CD14-positive monocyte (primary cell): ENCODE data around the gene NUP35. TPM values are rescaled to one million over a fixed set of nuclear protein-coding genes. Genes with fewer than 3 reads are reported as not detected.
A peak's percentile ranks its signal among the peaks of the same experiment; 100 is the strongest.

Source experiments
- DNase-seq, 3 donors: peaks; one replicate each; pipeline ENCODE4 v3.0.0-alpha.2; 2011 to 2022
- H2AFZ ChIP-seq: 2 replicates; pipeline ENCODE4 v1.6.0; 2012; ENCODE audit warnings: mild to moderate bottlenecking, low read depth, low read length, inconsistent platforms; ENCODE audit not compliant: insufficient read depth, poor library complexity, severe bottlenecking
- H3K27ac ChIP-seq, 2 donors: 1 replicate in 1 of 2; 2 replicates in 1 of 2; pipeline ENCODE4 v1.5.1; 2012 to 2013; ENCODE audit warnings: low read length in 2 of 2, control low read depth in 1 of 2, inconsistent platforms in 1 of 2, low read depth in 1 of 2, mild to moderate bottlenecking in 1 of 2
- H3K27me3 ChIP-seq, 2 donors: one replicate each; pipeline versions ENCODE4 v1.6.0 to v1.6.1; 2011 to 2013; ENCODE audit warnings: low read length in 2 of 2; ENCODE audit not compliant: control insufficient read depth in 2 of 2, insufficient read depth in 2 of 2
- H3K36me3 ChIP-seq, 2 donors: replicated peaks in 1 of 2; 1 replicate in 1 of 2; 2 replicates in 1 of 2; pipeline versions ENCODE4 v1.5.1 to v1.6.1; 2012 to 2013; ENCODE audit warnings: low read length in 2 of 2, control low read depth in 1 of 2, inconsistent platforms in 1 of 2, mild to moderate bottlenecking in 1 of 2; ENCODE audit not compliant: insufficient read depth in 2 of 2, control insufficient read depth in 1 of 2
- H3K4me1 ChIP-seq, 2 donors: 1 replicate in 1 of 2; 2 replicates in 1 of 2; pipeline versions ENCODE4 v1.5.1 to v1.6.1; 2012 to 2013; ENCODE audit warnings: low read length in 2 of 2, control low read depth in 1 of 2, inconsistent platforms in 1 of 2, mild to moderate bottlenecking in 1 of 2, moderate library complexity in 1 of 2; ENCODE audit not compliant: insufficient read depth in 2 of 2, control insufficient read depth in 1 of 2
- H3K4me2 ChIP-seq: replicated peaks from 2 replicates; pipeline ENCODE3; 2012; ENCODE audit warnings: low read length, moderate library complexity, mild to moderate bottlenecking; ENCODE audit not compliant: poor library complexity, severe bottlenecking; ENCODE audit errors: extremely low read depth
- H3K4me3 ChIP-seq, 3 experiments: fragments of 200-600 bp in 1 of 3; sonication (generic) in 1 of 3; replicated peaks in 1 of 3; 1 replicate in 2 of 3; 2 replicates in 1 of 3; pipeline ENCODE4 v1.5.1; 2011 to 2013; ENCODE audit warnings: low read length in 3 of 3, mild to moderate bottlenecking in 3 of 3, control low read depth in 2 of 3, low read depth in 2 of 3, inconsistent platforms in 1 of 3, moderate library complexity in 1 of 3
- H3K79me2 ChIP-seq: 2 replicates; pipeline ENCODE4 v1.6.0; 2012; ENCODE audit warnings: mild to moderate bottlenecking, control low read depth, inconsistent platforms, low read length, moderate library complexity; ENCODE audit not compliant: insufficient read depth
- H3K9ac ChIP-seq: 2 replicates; pipeline ENCODE4 v1.6.0; 2017; ENCODE audit warnings: low read length, mild to moderate bottlenecking; ENCODE audit not compliant: insufficient read depth, poor library complexity, severe bottlenecking
- H3K9me3 ChIP-seq, 2 donors: replicated peaks in 1 of 2; 1 replicate in 1 of 2; 2 replicates in 1 of 2; pipeline versions ENCODE4 v1.5.1 to v1.6.1; 2012 to 2013; ENCODE audit warnings: low read length in 2 of 2, control low read depth in 1 of 2; ENCODE audit not compliant: control insufficient read depth in 1 of 2, insufficient read depth in 1 of 2
- H4K20me1 ChIP-seq: 2 replicates; pipeline ENCODE4 v1.6.0; 2012; ENCODE audit warnings: mild to moderate bottlenecking, low read length, control low read depth, moderate library complexity; ENCODE audit not compliant: insufficient read depth
- H3K27ac Mint-ChIP-seq, 7 donors: one replicate each; pipeline ENCODE4 v1.8.0; 2020; ENCODE audit warnings: mild to moderate bottlenecking in 7 of 7, mixed read lengths in 7 of 7, moderate library complexity in 6 of 7, inconsistent platforms in 2 of 7
- H3K27me3 Mint-ChIP-seq, 3 donors: one replicate each; pipeline ENCODE4 v1.8.0; 2021 to 2022; ENCODE audit warnings: low read depth in 3 of 3, mild to moderate bottlenecking in 3 of 3, mixed read lengths in 3 of 3, moderate library complexity in 3 of 3, inconsistent platforms in 1 of 3
- H3K36me3 Mint-ChIP-seq, 2 donors: one replicate each; pipeline ENCODE4 v1.8.0; 2020; ENCODE audit warnings: mixed read lengths in 2 of 2, inconsistent platforms in 1 of 2, mild to moderate bottlenecking in 1 of 2
- H3K4me1 Mint-ChIP-seq: one replicate; pipeline ENCODE4 v1.8.0; 2020; ENCODE audit warnings: mild to moderate bottlenecking, mixed read lengths
- H3K4me3 Mint-ChIP-seq, 2 donors: one replicate each; pipeline ENCODE4 v1.8.0; 2020; ENCODE audit warnings: mild to moderate bottlenecking in 2 of 2, mixed read lengths in 2 of 2, moderate library complexity in 1 of 2
- H3K9me3 Mint-ChIP-seq, 7 donors: one replicate each; pipeline ENCODE4 v1.8.0; 2020 to 2022; ENCODE audit warnings: mixed read lengths in 7 of 7, mild to moderate bottlenecking in 6 of 7, moderate library complexity in 6 of 7, inconsistent platforms in 2 of 7
- CTCF ChIP-seq: fragments of 200-600 bp; IDR thresholded peaks from one replicate; pipeline ENCODE4 v1.8.0; 2022; ENCODE audit warnings: antibody characterized with exemption, mild to moderate bottlenecking
- WGBS: methylation state at CpG from one replicate; pipeline ENCODE4 v1.1.5; 2013; ENCODE audit warnings: missing lambda C conversion rate; ENCODE audit not compliant: insufficient coverage; 5-methylcytosine and 5-hydroxymethylcytosine counted together
- intact Hi-C, 2 donors: fragments of 100-400 bp; cut with micrococcal nuclease; formaldehyde crosslinking; loops; one replicate each; pipeline versions ENCODE4 v1.15.0 to v1.15.1; 2023
- polyA plus RNA-seq, 3 donors: library from polyadenylated mRNA; depleted of rRNA in 1 of 3; unstranded in 2 of 3; stranded (reverse) in 1 of 3; fragments of 300-500 nt in 2 of 3; fragments of >200 nt in 1 of 3; fragmentation: Illumina TruSeq in 2 of 3; gene quantifications; 1 replicate in 2 of 3; 2 replicates in 1 of 3; pipeline ENCODE4 v1.2.3, GENCODE V29; 2012 to 2021

The NUP35 gene
- polyA plus RNA-seq, 3 donors, result 1.5 to 4.7 (median 2.0) TPM

GRCh38 chr2:183113630-183114029 lies 10.6 kb upstream of the NUP35 start:
- H3K9me3 ChIP-seq, result no peaks in the 10 kb centered on the region
- no peak overlapping the region for H3K4me2 ChIP-seq
- Mint-ChIP-seq H3K27ac (no peak overlapping the region), H3K9me3 (peaks cover 0 to 4% (median 1%) of the 10 kb centered on the region in 7 donors), H3K36me3 (no peaks in the 10 kb centered on the region), H3K4me3 (peak overlapping the region in 1 of 2 donors; percentile 54), H3K4me1 (no peaks in the 10 kb centered on the region), H3K27me3 (peaks cover 2 to 5% (median 3%) of the 10 kb centered on the region in 3 donors)
- no peaks in the 10 kb centered on the region for H3K36me3 ChIP-seq
- TF ChIP-seq CTCF, result no peak
- DNase-seq, result no peak
- H3K79me2 ChIP-seq, result no peaks in the 10 kb centered on the region
- H3K27ac ChIP-seq, result no peak overlapping the region
- H3K4me1 ChIP-seq, result no peaks in the 10 kb centered on the region
- H2AFZ ChIP-seq, result no peak overlapping the region
- no peaks in the 10 kb centered on the region for H3K27me3 ChIP-seq
- H4K20me1 ChIP-seq, result no peaks in the 10 kb centered on the region
- WGBS, result 100% methylated on average over 2 of the region's 2 CpGs
- intact Hi-C loops, result no loop called here
- no peak overlapping the region for H3K4me3 ChIP-seq
- H3K9ac ChIP-seq, result no peak overlapping the region

GRCh38 chr2:183117226-183117625 lies 7.0 kb upstream of the NUP35 start:
- DNase-seq, result no peak
- Histone ChIP-seq H3K4me3 (no peak overlapping the region), H3K27ac (no peak overlapping the region), H3K4me2 (no peak overlapping the region), H3K9me3 (no peaks in the 10 kb centered on the region), H3K9ac (no peak overlapping the region), H3K79me2 (no peaks in the 10 kb centered on the region), H3K4me1 (no peaks in the 10 kb centered on the region), H3K27me3 (no peaks in the 10 kb centered on the region), H3K36me3 (no peaks in the 10 kb centered on the region), H4K20me1 (no peaks in the 10 kb centered on the region), H2AFZ (no peak overlapping the region)
- WGBS, result 100% methylated on average over 1 of the region's 3 CpGs
- no peak overlapping the region for H3K27ac Mint-ChIP-seq
- TF ChIP-seq CTCF, result no peak
- no peaks in the 10 kb centered on the region for H3K4me1 Mint-ChIP-seq
- peaks cover 0 to 3% (median 1%) of the 10 kb centered on the region in 7 donors for H3K9me3 Mint-ChIP-seq
- H3K36me3 Mint-ChIP-seq, result no peaks in the 10 kb centered on the region
- H3K27me3 Mint-ChIP-seq, result peaks cover 5 to 19% (median 9%) of the 10 kb centered on the region in 3 donors
- H3K4me3 Mint-ChIP-seq, result no peak overlapping the region
- intact Hi-C loops, result no loop called here
